ENCODE measurements around the gene DENND6A.

DENND6A gene

DNA sequence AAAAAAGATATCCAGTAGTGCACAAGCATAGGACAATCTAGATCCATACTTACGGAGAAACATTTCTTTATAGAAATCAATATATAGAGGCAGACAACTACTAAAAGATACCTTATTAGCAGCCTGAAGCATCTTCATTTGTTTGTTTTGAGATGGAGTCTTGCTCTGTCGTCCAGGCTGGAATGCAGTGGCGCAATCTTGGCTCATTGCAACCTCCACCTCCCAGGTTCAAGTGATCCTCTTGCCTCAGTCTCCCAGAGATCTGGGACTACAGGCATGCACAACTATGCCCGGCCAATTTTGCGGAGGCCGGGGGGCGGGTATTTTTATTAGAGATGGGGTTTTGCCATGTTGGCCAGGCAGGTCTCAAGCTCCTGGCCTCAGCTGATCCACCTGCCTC lies 45.0 kb upstream of the DENND6A start:
- H3K4me3 ChIP-seq (ENCODE audit: insufficient read depth, low read length, poor library complexity, severe bottlenecking) = no peak overlapping the region
- H3F3A ChIP-seq (ENCODE audit: insufficient read depth) = no peaks in the 10 kb centered on the region
- no peaks in the 10 kb centered on the region for H3K9me3 ChIP-seq (ENCODE audit: insufficient read depth, low read length)
- H2AFZ ChIP-seq (ENCODE audit: low read depth, low read length, severe bottlenecking) = no peak overlapping the region
- no peaks in the 10 kb centered on the region for H3K9me2 ChIP-seq (replicated peaks; ENCODE audit: insufficient read depth, low read length)
- TF ChIP-seq EZH2phosphoT487 (conservative IDR thresholded peaks at IDR 0.05; ENCODE audit: low read length) = no peak
- TF ChIP-seq, protein P1, sequence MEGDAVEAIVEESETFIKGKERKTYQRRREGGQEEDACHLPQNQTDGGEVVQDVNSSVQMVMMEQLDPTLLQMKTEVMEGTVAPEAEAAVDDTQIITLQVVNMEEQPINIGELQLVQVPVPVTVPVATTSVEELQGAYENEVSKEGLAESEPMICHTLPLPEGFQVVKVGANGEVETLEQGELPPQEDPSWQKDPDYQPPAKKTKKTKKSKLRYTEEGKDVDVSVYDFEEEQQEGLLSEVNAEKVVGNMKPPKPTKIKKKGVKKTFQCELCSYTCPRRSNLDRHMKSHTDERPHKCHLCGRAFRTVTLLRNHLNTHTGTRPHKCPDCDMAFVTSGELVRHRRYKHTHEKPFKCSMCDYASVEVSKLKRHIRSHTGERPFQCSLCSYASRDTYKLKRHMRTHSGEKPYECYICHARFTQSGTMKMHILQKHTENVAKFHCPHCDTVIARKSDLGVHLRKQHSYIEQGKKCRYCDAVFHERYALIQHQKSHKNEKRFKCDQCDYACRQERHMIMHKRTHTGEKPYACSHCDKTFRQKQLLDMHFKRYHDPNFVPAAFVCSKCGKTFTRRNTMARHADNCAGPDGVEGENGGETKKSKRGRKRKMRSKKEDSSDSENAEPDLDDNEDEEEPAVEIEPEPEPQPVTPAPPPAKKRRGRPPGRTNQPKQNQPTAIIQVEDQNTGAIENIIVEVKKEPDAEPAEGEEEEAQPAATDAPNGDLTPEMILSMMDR (IDR thresholded peaks at IDR 0.05; ENCODE audit: insufficient read depth, low read length, poor library complexity, severe bottlenecking) = no peak
- no peak overlapping the region for H3K9ac ChIP-seq (ENCODE audit: low read length)
- no peak overlapping the region for H3K4me2 ChIP-seq (ENCODE audit: low read depth, low read length, poor library complexity, severe bottlenecking)
- H3K79me2 ChIP-seq (ENCODE audit: insufficient read depth, low read length) = no peaks in the 10 kb centered on the region
- H3K36me3 ChIP-seq (ENCODE audit: low read length) = no peaks in the 10 kb centered on the region
- no peaks in the 10 kb centered on the region for H4K20me1 ChIP-seq (ENCODE audit: low read depth, low read length)
- H3K27ac ChIP-seq (ENCODE audit: low read depth, low read length) = no peak overlapping the region
- no peaks in the 10 kb centered on the region for H3K27me3 ChIP-seq (ENCODE audit: low read length)

DNA sequence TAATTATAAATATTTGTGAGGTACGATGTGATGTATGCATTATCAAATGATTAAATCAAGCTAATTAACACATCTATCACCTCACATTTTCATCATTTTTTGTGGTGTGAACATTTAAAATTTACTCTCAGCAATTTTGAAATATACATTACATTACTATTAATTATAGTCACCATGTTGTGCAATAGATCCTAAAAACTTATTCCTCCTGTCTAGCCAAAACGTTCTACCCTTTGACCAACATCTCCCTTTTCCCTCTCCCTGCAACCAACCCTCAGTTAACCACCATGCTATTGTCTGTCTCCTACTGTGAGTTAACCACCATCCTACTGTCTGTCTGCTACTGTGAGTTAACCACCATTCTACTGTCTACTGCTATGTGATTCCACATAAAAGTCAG lies 42.5 kb upstream of the DENND6A start:
- TF ChIP-seq, protein P1 (IDR thresholded peaks at IDR 0.05; ENCODE audit: insufficient read depth, low read length, poor library complexity, severe bottlenecking) = no peak
- TF ChIP-seq EZH2phosphoT487 (conservative IDR thresholded peaks at IDR 0.05; ENCODE audit: low read length) = no peak
- H4K20me1 ChIP-seq (ENCODE audit: low read depth, low read length) = no peaks in the 10 kb centered on the region
- no peaks in the 10 kb centered on the region for H3K27me3 ChIP-seq (ENCODE audit: low read length)
- H3K27ac ChIP-seq (ENCODE audit: low read depth, low read length) = no peak overlapping the region
- no peaks in the 10 kb centered on the region for H3K9me2 ChIP-seq (replicated peaks; ENCODE audit: insufficient read depth, low read length)
- no peaks in the 10 kb centered on the region for H3K79me2 ChIP-seq (ENCODE audit: insufficient read depth, low read length)
- H2AFZ ChIP-seq (ENCODE audit: low read depth, low read length, severe bottlenecking) = no peak overlapping the region
- no peak overlapping the region for H3K4me2 ChIP-seq (ENCODE audit: low read depth, low read length, poor library complexity, severe bottlenecking)
- H3K9ac ChIP-seq (ENCODE audit: low read length) = no peak overlapping the region
- no peaks in the 10 kb centered on the region for H3K36me3 ChIP-seq (ENCODE audit: low read length)
- H3F3A ChIP-seq (ENCODE audit: insufficient read depth) = no peaks in the 10 kb centered on the region
- H3K4me3 ChIP-seq (ENCODE audit: insufficient read depth, low read length, poor library complexity, severe bottlenecking) = no peak overlapping the region
- H3K9me3 ChIP-seq (ENCODE audit: insufficient read depth, low read length) = no peaks in the 10 kb centered on the region

DNA sequence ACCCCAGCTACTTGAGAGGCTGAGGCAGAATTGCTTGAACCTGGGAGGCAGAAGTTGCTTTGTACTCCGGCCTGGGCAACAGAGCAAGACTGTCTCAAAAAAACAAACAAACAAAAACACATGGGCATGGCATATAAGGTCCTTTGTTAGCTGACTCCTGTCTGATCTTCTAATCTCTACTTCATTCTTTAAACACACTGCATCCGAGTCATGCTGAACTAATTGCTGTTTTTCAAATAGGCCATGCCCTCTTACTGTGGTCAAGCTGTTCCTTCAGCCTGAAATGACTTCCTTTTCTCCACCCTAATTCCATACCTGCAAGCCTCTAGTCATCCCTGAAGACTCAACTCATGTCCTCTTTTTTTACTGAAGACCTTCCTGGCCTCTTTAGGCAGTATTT lies 40.9 kb upstream of the DENND6A start:
- Histone ChIP-seq H3K79me2 (ENCODE audit: insufficient read depth, low read length) (no peaks in the 10 kb centered on the region), H3K4me2 (ENCODE audit: low read depth, low read length, poor library complexity, severe bottlenecking) (no peak overlapping the region), H3K27me3 (ENCODE audit: low read length) (no peaks in the 10 kb centered on the region), H2AFZ (ENCODE audit: low read depth, low read length, severe bottlenecking) (no peak overlapping the region), H3K9me2 (replicated peaks; ENCODE audit: insufficient read depth, low read length) (no peaks in the 10 kb centered on the region), H3K9me3 (ENCODE audit: insufficient read depth, low read length) (no peaks in the 10 kb centered on the region), H3K27ac (ENCODE audit: low read depth, low read length) (no peak overlapping the region), H3F3A (ENCODE audit: insufficient read depth) (no peaks in the 10 kb centered on the region), H3K36me3 (ENCODE audit: low read length) (no peaks in the 10 kb centered on the region), H3K4me3 (ENCODE audit: insufficient read depth, low read length, poor library complexity, severe bottlenecking) (no peak overlapping the region), H4K20me1 (ENCODE audit: low read depth, low read length) (no peaks in the 10 kb centered on the region), H3K9ac (ENCODE audit: low read length) (no peak overlapping the region)
- no peak for TF ChIP-seq EZH2phosphoT487 (conservative IDR thresholded peaks at IDR 0.05; ENCODE audit: low read length)
- TF ChIP-seq, protein P1 (IDR thresholded peaks at IDR 0.05; ENCODE audit: insufficient read depth, low read length, poor library complexity, severe bottlenecking) = no peak
